Body of pancreas (tissue), 4 donors: ENCODE data around the gene CCR9.

Source experiments
- CTCF ChIP-seq, 7 experiments: fragments of 450-650 bp in 4 of 7; fragments of 200-600 bp in 3 of 7; sonication (generic) in 3 of 7; IDR thresholded peaks; one replicate each; pipeline ENCODE4 v1.5.1; 2016 to 2019; ENCODE audit warnings: antibody characterized with exemption in 7 of 7
- POLR2A ChIP-seq, 3 donors: fragments of 450-650 bp; IDR thresholded peaks; one replicate each; pipeline ENCODE4 v1.6.1; 2016; ENCODE audit warnings: antibody characterized with exemption in 3 of 3, mild to moderate bottlenecking in 2 of 3

DNA sequence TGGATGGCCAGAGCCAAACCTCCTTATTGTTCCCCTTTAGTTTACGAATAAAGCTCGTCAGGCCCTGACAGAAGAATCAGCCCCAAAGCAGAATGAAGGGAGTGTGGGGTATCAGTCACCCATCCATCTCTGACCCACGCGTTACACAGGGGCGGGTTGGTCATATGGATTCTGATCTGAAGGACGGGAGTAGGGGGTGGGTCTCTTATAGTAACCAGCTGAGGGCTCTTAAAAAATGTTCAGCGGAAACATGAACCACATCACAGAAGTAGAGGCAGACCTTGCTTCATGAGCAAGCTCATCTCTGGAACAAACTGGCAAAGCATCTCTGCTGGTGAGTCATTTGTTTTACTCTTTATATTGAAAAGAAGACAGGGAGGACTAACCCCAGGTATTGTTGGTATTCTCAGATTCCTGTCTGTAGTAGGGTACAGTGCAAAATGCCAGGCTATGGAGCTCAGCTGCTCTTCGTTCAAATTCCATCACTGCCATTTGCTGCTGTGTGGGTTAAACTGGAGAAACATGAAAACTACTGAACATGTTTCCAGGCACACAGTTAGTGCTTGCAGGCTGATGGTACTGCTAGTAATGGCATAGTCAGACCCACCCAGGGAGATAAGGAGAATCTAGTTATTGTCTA, 57.0 kb downstream of the CCR9 start, which contains the start of gene CXCR6:
- no peak for TF ChIP-seq CTCF (IDR thresholded peaks at IDR 0.05)
- no peak for TF ChIP-seq POLR2A (IDR thresholded peaks at IDR 0.05)
